Fibroblast of skin of scalp (primary cell): ENCODE data around the gene EGFLAM.

ENCODE experiments used
- DNase-seq: peaks from one replicate; pipeline ENCODE4 v3.0.0-alpha.2; 2013

The EGFLAM gene

DNA sequence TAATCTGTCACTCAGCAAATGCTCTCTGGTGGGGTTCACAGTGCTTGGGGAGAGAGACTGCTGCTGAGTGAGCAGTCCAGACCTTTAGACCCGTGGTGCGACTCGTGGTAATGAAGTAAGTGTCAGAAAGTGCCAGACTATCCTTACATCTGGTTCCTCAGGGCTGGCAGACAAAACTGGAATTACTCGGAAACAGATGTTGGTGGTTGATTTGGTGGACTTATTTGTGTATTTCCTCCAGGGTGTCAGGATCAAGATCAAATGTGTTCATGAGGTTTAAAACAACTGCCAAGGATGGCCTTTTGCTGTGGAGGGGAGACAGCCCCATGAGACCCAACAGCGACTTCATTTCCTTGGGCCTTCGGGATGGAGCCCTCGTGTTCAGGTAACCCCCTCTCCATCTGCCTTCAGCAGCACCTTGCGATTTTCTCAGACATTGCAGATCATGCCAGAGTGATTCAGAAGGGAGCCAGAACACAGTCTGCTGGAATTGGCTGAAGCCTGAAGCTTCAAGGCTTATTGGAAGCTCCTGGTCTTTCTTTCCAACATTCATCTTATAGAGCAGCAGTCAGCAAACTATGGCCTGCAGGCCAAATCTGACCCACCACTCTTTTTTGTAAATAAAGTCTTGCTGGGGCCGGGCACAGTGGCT is 192.8 kb downstream of the EGFLAM start:
- DNase-seq = no peak

DNA sequence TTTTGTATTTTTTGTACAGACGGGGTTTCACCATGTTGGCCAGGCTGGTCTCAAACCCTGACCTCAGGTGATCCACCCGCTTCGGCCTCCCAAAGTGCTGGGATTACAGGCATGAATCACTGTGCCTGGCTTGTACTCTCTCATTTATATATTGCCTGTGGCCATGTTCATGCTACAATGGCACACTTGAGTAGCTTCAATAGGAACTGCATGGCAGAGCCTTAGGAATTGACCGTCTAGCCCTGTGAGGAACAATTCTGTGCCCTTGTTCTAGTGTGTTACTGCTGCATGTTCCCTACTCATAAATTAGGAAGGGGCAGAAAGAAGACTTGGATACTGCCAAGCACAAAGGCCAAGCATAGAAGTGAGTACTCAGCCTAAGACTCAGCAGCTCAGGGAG is 193.8 kb downstream of the EGFLAM start:
- DNase-seq = no peak

DNA sequence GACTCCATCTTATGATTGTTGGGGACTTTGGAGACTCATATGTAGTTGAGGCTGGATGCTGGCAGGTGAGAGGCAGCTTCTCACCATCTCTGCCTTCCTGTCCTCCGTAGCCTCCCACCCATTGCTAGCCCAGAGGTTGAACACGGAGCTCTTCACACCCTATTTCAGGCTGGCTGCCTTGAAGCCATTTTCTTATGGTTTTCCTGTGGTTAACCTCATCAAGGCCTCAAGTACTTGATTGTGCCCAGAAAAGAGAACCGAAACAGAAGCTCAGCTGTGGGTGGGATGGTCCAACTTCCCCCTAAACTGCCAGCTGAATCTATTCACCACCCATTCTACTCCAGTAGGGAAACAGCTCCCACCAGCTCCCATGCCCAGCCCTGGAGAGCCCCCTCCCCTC is 195.1 kb downstream of the EGFLAM start:
- no peak for DNase-seq

DNA sequence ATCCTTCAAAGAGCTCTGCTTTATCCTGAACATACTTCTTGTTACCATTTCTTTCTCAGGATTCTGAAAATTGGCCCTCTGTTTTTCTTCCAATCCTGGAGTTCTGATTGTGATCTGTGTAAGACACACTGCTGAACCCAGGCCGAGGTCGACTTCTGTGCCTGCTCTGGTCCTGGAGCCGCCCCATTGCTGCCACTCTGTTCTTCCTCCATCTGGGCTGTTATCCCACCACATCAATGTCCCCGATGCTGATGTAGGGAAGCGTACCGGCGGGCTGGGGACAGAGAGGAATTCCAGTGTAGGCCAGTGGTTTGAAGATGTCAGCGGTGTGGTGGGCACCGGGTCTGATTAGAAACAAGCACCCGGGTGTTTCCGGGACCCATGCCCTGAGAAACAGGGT is 195.6 kb downstream of the EGFLAM start:
- no peak for DNase-seq

DNA sequence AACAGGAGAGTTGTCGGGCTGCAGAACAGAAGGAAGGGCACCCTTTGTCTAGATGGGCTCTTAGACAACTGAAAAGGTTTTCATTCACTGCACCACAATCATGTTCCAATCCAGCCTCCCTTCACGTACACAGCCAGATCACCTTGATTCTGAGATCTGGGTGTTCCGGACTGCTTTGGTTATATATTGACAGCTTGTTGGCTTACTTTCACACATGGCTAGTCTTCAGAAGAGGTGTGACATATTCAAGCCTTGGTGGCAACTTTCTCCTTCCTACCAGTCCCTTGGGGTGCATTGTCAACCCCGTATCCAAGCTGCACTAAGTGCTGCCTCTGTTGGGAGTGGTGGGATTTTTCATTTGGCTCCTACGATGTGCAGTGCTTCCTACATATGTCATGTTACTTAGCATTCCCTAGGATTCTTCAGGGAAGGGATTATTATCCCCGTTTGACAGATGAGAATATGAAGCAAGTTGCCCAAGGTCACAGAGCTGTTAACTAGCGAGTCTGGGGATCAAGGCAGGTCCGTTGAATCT is 197.5 kb downstream of the EGFLAM start:
- DNase-seq = no peak

DNA sequence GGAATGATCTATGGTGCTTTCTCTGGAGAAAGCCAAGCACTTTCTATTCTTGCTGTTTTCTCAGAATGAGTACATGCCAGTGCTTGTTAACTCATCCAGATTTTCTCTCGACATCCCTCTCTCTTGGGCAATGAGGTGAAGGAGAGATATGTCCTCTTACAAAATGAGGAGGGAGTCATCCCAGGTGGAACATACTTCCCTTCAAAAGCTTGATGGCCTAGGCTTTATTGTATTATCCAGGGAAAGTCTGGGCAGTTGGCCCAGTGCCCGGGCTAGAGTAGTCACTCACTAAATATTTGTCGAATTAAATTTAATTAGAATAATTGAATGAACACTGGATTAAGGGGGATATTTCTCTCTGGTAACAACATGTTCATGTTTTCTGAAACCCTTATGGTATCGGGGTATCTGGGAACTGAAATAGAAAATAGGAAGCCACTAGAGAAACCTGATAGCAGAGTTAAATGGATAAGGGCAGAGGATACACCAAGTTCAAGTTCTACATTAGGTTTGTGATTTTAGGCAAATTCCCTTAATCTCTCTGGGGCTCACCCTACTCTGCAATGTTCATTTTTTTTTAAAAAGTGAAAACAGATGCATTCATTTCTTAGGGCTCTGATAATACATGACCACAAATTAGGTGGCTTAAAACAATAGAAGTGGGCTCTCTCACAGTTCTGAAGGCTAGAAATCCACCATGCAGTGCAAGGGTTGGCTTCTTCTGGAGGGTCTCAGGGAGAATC is 198.5 kb downstream of the EGFLAM start:
- DNase-seq = no peak

DNA sequence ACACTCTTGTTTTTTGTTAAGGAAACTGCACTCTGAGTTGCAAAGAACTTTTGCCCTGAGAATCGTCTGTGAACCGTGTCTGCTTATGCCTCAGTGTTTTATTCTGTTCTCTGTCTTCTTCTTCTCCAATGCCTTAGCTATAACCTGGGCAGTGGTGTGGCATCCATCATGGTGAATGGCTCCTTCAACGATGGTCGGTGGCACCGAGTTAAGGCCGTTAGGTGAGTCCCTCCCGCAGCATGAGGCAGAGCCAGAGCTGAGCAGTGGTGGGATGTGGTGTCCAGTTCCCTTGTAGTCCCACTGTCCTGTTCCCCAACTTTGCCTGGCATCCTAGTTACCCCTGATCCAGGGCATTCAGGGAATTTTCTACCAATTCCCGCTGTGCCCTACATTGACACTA is 199.8 kb downstream of the EGFLAM start:
- DNase-seq = no peak

DNA sequence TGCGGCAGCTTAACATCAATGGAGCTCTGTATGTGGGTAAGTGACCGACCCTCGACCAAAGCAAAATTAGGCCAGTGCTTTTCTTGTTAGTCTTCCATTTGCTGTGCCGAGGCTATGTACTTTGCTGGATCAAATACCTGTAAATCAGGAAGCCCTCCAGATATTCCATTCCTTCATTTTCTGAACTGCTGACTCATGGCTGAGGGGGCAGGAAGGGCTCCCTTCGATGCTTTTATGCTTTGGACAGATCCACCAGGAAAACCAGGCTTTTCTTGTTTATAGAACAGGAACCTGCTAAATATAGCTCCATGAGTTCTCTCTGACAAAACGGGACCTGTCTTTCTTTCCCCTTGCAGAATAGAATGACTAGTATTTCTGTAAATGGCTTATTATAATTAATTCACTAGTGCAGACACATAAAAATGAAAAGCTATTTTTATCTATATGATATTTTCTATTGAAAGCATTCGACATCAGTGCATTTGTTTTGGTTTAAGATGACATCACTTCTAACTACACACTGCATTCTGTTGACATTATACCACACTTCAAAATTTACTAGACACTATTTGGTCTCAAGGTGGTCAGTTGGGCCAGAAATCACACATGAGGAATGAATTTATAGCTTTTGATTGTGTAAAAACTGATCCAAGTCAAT is 204.7 kb downstream of the EGFLAM start:
- peak; percentile 19 for DNase-seq

DNA sequence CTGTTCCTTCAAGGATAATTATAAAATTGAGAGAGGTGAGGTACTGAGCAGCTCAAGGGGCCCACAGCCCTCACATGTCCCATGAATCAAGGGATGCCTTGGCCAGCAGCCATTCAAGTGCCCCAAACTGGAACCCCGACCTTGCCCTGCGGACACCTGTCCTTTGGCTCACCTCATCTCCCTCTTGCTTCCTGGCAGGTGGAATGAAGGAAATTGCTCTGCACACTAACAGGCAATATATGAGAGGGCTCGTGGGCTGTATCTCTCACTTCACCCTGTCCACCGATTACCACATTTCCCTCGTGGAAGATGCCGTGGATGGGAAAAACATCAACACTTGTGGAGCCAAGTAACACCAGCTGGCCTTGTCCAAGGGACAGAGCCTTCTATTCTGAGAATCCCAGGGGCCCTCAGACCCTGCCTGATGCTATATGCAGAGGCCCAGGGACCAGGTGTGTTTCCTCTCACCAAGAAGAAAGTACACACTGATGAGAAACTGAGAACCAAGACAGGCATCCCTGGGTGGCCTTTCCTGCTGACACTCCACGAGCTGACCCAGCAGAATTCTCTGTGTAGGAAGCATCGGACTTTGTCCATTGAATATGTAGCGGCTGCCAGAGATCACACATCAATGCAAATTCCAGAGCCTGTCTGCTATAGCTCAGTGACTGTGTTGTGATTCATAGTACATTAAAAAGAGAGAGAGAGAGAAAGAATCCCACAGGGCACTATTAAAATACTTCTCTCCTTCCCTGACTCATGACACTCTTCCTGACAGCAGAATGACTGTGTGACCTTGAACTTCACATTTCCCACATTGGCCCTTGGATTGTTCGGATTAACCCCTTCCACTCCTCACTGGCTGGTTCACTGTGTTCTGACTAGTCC is 205.5 kb downstream of the EGFLAM start:
- DNase-seq = peak; percentile 93

DNA sequence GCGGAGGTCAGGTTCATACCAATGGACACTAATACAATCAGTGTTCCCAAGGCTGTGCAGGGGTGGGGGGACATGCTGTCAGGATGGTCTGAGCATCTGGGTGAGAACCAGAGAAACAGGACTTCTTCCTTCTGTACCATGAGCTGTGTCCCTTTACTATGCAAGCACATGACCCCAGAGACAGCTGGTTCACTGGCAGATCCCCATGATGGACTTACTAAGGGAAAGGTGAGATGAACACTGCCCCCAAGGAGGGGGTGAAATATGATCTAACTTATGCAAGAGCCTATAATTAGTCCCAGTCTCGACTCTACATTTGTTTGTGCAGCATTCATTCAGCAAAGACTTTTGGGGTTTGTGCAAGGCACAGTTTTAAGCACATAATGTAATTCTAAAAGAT is 206.7 kb downstream of the EGFLAM start:
- peak; percentile 20 for DNase-seq

DNA sequence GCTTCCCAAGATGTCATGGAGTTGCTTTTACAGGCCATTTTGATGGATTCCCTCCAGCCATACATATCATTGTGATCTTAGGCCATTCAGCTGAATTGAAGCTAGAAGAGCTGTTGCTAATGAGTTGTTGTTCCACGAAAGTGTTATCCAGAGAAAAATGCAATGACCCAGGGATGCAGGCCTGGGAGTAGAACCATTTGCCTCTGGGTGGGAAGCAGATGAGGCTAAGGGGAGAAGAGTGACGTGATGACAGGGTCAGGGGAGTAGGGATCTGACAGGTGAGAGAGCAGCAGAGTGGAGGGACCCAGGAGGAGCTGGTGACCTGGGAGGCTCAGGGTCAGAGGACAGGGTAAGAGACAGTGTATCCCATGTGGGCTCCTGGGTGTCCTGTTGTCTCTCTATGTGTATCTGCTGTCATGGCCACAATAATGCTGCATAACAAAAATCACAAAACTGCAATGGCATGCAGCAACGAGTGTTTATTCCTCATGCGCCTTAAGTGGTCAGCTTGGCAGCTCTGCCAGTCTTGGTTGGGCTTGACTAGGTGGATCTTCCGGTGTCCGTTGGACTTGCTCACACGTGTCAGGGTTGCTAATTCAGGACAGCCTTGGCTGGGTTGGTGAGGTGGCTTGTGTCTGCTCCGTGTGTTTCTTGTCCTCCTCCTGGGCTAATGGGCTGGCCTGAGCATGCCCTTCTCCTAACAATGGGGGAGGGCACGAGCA is 207.5 kb downstream of the EGFLAM start:
- DNase-seq = no peak

DNA sequence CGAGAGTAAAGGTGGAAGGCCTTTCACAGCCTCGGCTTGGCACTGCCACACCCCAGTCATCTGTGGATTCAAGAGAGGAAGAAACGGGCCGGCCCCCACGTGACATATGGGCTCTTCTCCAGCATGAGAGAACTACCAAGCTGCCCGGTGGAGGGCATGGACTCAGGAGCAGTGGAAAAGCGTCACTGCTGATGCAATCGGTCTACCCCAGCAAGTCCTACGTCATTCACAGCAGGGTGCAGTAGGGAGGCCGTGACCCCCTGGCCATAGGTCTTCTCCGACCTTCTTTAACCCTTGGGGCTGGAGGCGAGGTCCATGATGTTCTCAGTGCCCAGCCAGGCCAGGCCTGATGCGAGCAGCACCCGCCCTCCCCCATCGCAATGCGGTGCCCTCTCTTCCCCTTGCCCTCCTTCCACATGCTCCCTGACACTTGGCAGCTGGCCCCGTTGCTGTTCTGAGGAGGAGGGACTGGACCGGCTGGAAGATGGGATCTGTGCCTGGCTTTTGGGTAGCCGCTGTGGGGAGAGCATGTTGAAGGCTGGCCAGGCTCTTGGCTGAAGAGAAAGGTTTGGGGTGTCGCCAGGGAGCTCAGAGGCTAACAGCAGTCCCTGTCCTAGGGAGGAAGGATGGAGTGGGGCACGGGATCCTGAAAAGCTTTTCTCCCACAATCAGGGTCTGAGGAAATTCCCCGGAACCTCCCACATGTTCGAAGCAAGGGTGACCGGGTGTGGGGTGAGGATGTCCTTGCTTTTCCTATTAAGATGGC is 208.2 kb downstream of the EGFLAM start:
- DNase-seq = no peak

DNA sequence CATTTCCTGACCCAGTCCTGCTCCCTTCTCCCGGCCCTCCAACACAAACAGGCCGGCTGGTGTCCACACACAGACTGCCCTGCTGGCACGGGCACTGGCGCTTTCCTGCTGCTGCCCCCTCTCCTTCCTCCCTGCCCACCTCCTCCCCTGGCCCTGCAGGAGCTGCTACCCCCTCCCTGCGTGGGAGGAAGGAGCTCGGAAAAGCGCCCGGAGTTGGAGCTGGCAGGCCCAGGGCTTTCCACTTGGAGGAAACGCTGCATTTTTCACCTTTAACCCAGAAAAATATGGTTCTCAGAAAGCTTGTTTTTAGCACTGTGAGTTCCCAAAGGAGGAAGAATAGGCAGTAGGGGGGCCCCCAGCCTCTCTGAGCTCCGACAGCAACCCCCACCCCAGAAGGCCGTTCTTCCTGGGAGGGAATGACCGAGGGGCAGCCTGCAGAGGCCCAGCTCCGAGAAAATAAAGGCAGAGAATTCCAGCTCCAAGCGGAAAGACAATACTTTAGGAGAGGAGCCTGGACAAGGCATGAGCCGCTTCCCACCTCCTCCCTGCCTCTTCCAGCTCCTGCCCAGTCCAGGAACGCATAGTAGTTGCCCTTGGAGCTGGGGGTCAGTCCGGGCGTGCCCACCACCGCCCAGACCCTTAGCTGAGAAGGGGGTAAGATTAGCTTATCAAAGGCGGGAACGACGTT is 209.1 kb downstream of the EGFLAM start:
- DNase-seq = peak; percentile 28

DNA sequence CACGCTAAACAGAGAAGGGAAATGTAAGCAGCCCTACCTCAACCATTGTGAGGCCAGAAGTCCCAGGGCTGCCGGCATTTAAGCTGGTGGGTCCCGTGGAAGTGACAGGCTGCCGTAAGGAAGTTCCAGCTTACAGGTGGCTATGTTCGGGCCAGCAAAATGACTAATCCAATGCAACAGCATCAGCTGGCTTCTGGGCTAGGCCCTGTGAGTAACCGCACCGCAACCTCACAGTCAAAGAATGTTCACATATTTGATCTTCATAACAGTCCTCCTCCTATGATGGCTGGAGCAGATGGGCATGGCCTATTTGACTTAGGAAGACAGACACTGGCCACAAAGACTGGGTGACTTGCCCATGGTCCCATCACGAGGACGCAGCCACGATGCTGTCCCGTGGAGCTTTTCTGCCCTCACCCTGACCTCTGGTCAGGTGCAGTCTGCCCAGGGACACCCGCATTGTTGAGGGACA is 209.9 kb downstream of the EGFLAM start:
- peak; percentile 85 for DNase-seq

DNA sequence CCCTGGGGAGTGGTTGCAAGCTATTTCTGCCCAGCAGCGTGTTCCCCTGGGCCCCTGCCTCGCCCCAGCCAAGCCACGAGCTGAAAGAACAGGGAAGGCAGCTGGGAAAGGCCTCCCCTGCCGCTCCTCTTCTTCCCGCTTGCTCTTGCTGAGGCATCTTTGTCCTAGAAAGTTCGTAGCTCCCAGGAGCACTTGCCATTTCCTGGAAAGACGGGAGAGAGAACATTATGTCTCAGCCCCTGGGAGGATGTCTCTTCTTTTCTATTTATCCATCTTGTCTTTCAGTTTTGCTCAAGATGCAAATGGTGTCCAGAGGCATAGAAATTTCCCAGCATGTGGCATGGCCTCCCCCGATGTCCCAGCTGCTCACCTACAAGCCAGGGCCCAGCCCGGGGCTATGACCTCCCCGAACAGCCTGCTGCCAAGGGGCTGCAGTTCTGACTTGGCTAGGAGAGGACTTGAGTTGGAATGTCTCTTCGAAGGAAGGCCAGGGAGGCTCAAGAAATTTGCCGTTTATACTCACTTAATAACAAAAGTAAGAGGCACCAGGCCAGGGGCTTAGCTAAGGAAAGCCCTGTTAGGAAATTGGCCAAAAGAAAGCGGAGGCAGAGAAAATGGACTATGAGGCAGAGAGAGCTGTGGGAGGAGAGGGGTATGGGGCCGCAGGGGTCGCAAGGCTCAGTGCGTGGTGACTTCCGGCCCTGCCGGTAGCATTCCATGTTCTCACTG is 210.8 kb downstream of the EGFLAM start:
- DNase-seq = peak; percentile 22

DNA sequence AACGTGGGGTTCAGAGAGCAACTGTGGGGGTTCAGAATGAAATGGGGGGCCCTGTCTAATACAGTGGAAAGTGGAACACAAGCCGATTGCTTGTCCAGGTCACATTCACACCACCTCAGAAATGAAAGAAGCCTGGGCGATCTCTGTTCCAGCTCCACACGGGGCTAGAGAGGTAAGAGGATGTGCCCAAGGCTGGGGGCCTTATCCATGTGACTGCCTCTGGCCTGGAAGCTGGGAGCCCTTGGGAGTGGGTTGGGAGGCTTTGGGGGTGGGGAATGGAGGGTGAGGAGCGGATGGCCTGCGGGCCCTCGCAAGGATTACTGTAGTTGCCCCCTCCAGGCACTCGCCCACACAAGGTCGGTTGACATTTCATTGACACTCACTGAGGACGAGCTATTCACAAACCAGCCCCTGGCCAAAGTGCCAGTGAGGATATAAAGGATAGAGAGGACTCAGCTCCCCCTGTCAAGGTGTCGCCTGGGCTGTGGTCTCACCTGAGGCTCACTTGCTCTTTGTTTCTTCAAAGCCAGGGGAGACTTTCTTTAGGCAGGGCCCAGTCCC is 211.4 kb downstream of the EGFLAM start:
- no peak for DNase-seq

DNA sequence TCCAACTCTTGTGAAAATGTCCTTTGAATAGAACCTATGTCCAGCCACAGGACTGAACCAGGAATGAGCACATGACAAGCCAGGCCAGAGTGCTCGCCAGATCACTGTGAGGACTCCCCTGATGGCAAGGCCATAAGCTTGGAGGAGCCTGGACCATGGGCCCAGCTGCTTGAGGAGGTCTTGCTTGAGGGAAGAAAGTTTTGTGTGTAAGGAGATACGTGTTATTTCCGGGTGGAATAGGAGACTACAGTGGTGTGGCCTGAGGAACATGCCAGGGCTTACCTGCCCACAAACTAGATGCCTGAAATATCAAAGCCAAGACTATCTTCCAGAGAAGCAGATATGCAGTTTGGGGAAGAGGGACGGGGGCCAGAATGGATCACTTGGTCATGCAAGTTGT is 213.3 kb downstream of the EGFLAM start:
- DNase-seq = no peak

DNA sequence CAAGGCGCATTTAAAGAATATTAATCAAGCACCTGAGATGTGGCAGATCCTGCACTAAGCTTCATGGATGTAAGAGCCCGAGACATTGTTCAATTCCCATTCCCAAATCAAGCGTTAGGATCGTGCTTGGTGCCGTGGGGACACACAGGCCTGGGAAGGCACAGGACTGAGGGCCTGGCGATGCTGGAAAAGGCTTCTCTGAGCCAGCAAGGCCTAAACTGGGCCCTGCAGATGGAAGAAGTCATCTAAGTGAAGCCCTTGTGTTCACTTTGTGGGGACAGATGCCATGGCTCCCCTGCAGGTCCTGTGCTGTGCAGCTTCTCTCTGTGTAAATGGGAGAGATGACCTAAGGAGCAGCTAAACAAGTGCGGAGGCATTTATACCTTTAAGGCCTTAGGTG is 214.2 kb downstream of the EGFLAM start:
- no peak for DNase-seq

DNA sequence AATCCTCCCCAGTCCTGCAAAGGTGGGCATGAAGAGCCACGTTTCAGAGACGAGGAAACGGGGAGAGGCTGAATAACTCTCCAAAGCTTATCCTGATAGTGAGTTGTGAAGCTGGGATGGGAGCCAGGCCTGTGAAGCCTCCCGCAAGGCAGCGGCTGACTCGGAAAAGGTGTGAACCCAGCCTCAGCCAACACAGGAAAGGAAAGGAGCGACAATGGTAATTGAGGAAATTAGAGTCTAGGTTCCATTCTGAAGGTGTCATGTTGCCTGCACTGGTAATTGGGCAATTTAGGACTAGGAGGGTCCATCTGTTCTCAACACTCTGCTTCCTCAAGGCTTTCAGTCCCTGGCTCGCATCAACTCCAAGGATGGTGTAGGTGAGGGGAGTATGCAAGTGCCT is 214.6 kb downstream of the EGFLAM start:
- DNase-seq = no peak
